BE2C (cell line): ENCODE measurements around the gene CYP2A13.
"Not testable (repeated sequence)": the region's sequence is repeated elsewhere in the genome, so short reads cannot be mapped to it uniquely, and the experiment has no call there.

Experiments
- DNase-seq: peaks from one replicate; pipeline ENCODE4 v3.0.0-alpha.2; 2020
- H3K27me3 ChIP-seq: fragments of 250-450 bp; sonication (Bioruptor Pico); 2 replicates; pipeline ENCODE4 v1.5.1; 2020; ENCODE audit warnings: mild to moderate bottlenecking
- H3K36me3 ChIP-seq: fragments of 250-450 bp; sonication (Bioruptor Pico); 2 replicates; pipeline ENCODE4 v1.5.1; 2020; ENCODE audit warnings: mild to moderate bottlenecking
- H3K4me1 ChIP-seq: fragments of 250-450 bp; sonication (Bioruptor Pico); 2 replicates; pipeline ENCODE4 v1.5.1; 2020
- H3K4me3 ChIP-seq: 2 replicates; pipeline ENCODE4 v1.5.1; 2011; ENCODE audit warnings: low read depth, low read length
- H3K9me3 ChIP-seq: fragments of 250-450 bp; sonication (Bioruptor Pico); 2 replicates; pipeline ENCODE4 v1.5.1; 2020
- CTCF ChIP-seq: IDR thresholded peaks from 2 replicates; pipeline ENCODE4 v1.5.1; 2012; ENCODE audit warnings: mild to moderate bottlenecking, low read depth, low read length

Gene CYP2A13

DNA sequence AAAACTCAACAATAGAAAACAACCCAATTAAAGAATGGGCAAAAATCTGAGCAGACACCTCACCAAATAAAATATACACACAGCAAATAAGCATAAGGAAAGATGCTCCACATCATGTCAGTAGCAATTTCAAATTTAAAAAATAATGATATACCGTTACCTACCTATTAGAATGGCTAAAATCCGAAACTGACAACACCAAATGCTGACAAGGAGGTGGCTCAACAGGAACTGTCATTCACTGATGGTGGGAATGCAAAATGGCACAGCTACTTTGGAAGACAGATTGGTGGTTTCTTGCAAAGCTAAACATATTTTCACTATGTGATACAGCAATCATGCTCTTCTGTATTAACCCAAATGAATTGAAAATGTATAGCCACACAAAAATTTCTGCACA lies 9.1 kb downstream of the CYP2A13 start:
- Histone ChIP-seq H3K36me3 (no peaks in the 10 kb centered on the region), H3K4me3 (no peak overlapping the region), H3K4me1 (no peaks in the 10 kb centered on the region), H3K27me3 (no peaks in the 10 kb centered on the region), H3K9me3 (no peaks in the 10 kb centered on the region)
- no peak for DNase-seq
- TF ChIP-seq CTCF = no peak

- Histone ChIP-seq H3K9me3 (no peaks in the 10 kb centered on the region), H3K4me3 (no peak overlapping the region), H3K36me3 (no peaks in the 10 kb centered on the region), H3K4me1 (no peaks in the 10 kb centered on the region), H3K27me3 (no peaks in the 10 kb centered on the region)
- TF ChIP-seq CTCF = no peak
- no peak for DNase-seq
Observed at GRCh38 chr19:41098762-41099161, 10.5 kb downstream of the CYP2A13 start.

GRCh38 chr19:41102210-41102609 lies 14.0 kb downstream of the CYP2A13 start:
- not testable (repeated sequence) for H3K9me3 ChIP-seq, DNase-seq, H3K4me3 ChIP-seq, H3K36me3 ChIP-seq, H3K4me1 ChIP-seq, H3K27me3 ChIP-seq

- TF ChIP-seq CTCF = no peak
- no peak for DNase-seq
- Histone ChIP-seq H3K36me3 (no peaks in the 10 kb centered on the region), H3K27me3 (no peaks in the 10 kb centered on the region; the same call in 1 of the 2 replicates), H3K9me3 (no peaks in the 10 kb centered on the region), H3K4me1 (no peaks in the 10 kb centered on the region), H3K4me3 (no peak overlapping the region)
Observed at GRCh38 chr19:41106177-41106576, 17.9 kb downstream of the CYP2A13 start.

GRCh38 chr19:41111296-41111695 lies 23.0 kb downstream of the CYP2A13 start:
- Histone ChIP-seq H3K9me3 (no peaks in the 10 kb centered on the region), H3K36me3 (no peaks in the 10 kb centered on the region), H3K4me3 (no peak overlapping the region), H3K27me3 (no peaks in the 10 kb centered on the region; the same call in 1 of the 2 replicates), H3K4me1 (no peaks in the 10 kb centered on the region)
- DNase-seq = no peak
- TF ChIP-seq CTCF = no peak

DNA sequence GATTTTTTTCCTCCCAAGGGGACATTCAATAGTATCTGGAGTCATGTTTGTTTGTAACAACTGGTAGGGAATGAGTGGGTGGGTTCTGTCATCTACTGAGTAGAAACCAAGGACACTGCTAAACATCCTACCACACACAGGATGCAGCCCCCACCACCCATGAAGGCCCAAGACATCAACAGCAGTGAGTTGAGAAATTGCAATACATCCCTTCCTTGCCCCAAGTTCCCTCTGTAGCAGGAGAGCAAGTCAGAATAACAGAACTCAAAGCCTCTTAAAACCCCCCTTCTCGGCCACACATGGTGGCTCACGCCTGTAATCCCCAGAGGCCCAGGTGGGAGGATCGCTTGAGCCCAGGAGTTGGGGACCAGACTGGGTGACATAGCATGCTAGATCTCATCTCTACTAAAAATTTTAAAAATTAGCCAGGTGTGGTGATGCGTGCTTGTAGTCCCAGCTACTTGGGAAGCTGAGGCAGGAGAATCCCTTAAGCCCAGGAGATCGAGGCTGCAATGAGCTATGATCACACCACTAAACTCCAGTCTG lies 23.6 kb downstream of the CYP2A13 start:
- H3K4me1 ChIP-seq = no peaks in the 10 kb centered on the region
- H3K9me3 ChIP-seq = no peaks in the 10 kb centered on the region
- no peaks in the 10 kb centered on the region; the same call in 1 of the 2 replicates for H3K27me3 ChIP-seq
- TF ChIP-seq CTCF = no peak
- DNase-seq = no peak
- H3K36me3 ChIP-seq = no peaks in the 10 kb centered on the region
- no peak overlapping the region for H3K4me3 ChIP-seq
